ENCODE data around the gene ATF7IP.
A peak's percentile ranks its signal among the peaks of the same experiment; 100 is the strongest.
"Not testable (repeated sequence)": the region's sequence is repeated elsewhere in the genome, so short reads cannot be mapped to it uniquely, and the experiment has no call there.

ATF7IP gene, protein sequence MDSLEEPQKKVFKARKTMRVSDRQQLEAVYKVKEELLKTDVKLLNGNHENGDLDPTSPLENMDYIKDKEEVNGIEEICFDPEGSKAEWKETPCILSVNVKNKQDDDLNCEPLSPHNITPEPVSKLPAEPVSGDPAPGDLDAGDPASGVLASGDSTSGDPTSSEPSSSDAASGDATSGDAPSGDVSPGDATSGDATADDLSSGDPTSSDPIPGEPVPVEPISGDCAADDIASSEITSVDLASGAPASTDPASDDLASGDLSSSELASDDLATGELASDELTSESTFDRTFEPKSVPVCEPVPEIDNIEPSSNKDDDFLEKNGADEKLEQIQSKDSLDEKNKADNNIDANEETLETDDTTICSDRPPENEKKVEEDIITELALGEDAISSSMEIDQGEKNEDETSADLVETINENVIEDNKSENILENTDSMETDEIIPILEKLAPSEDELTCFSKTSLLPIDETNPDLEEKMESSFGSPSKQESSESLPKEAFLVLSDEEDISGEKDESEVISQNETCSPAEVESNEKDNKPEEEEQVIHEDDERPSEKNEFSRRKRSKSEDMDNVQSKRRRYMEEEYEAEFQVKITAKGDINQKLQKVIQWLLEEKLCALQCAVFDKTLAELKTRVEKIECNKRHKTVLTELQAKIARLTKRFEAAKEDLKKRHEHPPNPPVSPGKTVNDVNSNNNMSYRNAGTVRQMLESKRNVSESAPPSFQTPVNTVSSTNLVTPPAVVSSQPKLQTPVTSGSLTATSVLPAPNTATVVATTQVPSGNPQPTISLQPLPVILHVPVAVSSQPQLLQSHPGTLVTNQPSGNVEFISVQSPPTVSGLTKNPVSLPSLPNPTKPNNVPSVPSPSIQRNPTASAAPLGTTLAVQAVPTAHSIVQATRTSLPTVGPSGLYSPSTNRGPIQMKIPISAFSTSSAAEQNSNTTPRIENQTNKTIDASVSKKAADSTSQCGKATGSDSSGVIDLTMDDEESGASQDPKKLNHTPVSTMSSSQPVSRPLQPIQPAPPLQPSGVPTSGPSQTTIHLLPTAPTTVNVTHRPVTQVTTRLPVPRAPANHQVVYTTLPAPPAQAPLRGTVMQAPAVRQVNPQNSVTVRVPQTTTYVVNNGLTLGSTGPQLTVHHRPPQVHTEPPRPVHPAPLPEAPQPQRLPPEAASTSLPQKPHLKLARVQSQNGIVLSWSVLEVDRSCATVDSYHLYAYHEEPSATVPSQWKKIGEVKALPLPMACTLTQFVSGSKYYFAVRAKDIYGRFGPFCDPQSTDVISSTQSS
- 19.1 to 111 (median 42.0) reads per million in 17 experiments for total RNA-seq

- DNase-seq: peak; percentile 96 to 99 (median 98)
Measured at GRCh38 chr12:14365294-14366208, at the start of gene ATF7IP. TSS of gene ATF7IP (plus strand) at chr12:14365682. CDS start at chr12:14423916, 58,234 bp downstream.

- no peak for DNase-seq
Measured at GRCh38 chr12:14317362-14318146, 47.9 kb upstream of the ATF7IP start.

- not testable (repeated sequence) for DNase-seq
Measured at GRCh38 chr12:14319704-14320427, 45.6 kb upstream of the ATF7IP start.

GRCh38 chr12:14322403-14322802 lies 43.1 kb upstream of the ATF7IP start:
- DNase-seq: no peak

DNA sequence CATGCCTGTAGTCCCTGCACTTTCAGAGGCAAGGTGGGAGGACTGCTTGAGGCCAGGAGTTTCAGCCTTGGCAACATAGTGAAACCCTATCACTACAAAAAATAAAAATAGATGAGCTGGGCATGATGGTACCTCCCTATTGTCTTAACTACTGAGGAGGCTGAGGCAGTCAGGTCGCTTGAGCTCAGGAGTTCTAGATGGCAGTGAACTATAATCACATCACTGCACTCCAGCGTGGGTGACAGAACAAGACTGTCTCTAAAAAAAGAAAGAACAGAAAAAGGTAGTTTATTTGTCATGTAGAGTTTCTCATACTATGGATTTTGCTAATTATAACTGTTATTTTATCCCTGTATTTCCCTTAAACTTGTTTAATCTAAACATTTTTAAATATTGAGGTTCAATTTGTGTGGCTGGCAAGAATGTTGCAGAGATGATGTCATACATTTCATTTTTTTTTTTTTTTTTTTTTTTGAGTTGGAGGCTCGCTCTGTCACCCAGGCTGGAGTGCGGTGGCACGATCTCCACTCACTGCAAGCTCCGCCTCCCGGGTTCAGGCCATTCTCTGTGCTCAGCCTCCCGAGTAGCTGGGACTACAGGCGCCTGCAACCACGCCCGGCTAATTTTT lies 39.7 kb upstream of the ATF7IP start:
- DNase-seq: no peak

DNA sequence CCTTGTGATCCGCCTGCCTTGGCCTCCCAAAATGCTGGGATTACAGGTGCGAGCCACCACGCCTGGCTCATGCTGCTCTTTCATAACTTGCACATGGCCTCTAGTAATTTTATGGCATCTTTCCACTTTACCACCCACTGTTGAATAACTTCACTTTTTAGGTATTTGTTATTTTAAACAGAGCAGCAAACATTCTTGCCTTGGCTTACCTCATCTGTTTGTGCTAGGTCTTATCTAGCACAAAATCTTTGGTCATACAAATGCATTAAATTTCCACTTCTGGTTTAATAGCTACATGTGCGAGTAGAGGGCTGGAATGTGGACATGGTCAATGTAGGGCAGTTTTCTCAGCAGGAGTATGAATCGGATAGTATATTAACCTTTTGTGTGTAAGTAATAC lies 38.8 kb upstream of the ATF7IP start:
- DNase-seq: no peak

DNA sequence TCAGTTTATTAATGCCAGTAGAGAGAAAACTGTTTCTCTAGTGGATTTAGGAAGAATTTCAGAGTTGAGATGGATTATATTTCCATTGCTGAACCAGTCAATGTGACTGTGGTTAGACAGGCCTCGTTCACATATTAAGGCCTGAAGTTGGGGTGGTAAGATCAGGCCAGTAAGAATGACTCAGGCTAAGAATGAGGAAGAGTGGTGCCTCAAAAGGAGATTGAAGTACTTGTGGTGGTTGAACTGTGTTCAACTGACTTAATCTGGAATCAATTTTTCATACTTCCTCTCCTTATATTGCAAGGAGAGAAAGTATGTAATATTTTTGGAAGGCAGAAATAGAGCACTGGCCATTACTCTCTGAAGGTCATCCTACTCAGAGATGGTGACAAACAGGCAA lies 37.8 kb upstream of the ATF7IP start:
- peak; percentile 55 to 84 (median 74) for DNase-seq

DNA sequence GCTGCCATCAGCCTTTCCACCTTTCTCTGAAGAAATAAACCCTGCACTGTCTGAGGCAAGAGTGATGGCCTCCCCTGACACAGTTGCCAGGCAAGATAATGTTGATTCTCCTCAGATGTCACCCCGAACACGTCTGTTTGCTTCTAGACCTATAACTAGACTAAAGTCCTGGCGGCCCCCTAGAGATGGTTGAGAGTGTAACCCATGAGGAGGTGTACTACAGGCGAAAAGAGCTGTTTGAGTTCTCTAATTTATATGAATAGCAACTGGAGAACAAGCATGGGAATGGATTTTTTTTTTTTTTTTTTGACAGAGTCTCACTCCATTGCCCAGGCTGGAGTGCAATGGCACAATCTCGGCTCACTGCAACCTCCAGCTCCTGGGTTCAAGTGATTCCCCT lies 33.0 kb upstream of the ATF7IP start:
- no peak for DNase-seq

DNA sequence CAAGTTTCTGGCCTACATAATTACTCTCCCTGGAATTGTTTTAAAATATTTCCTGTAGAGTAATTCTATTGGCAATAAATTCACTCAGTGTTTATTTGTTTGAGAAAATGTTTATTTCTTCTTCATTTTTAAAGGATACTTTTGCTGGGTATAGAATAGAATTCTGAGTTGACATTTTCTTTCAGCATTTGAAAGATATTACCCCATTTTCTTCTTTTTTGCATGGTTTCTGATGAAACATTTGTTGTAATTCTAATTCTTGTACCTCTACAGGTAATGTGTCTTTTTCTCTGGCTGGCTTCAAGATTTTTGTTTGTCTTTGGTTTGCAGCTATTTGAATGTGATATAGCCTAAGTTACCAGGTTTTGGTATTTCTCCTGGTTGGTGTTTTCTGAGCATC lies 25.1 kb upstream of the ATF7IP start:
- no peak for DNase-seq

GRCh38 chr12:14351524-14351923 lies 14.0 kb upstream of the ATF7IP start:
- DNase-seq: not testable (repeated sequence)

GRCh38 chr12:14352066-14352465 lies 13.4 kb upstream of the ATF7IP start:
- not testable (repeated sequence) for DNase-seq

GRCh38 chr12:14354665-14355064 lies 10.8 kb upstream of the ATF7IP start:
- DNase-seq: not testable (repeated sequence)

DNA sequence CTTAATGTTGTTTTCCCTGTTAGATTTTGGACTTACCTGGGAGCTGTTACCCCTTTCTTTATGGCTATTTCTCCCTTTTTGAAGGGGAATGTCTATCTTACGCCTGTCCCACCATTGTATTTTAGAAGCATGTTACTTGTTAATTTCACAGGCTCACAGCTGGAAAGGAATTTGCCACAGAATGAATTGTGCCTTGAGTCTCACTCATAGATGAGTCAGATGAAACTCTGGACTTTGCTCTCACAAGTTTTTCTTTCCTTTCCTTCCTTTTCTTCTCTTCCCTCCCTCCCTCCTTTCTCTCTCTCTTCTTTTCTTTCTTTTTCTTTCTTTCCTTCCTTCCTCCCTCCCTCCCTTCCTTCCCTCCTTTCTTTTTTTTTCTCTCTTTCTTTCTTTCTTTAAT lies 9.3 kb upstream of the ATF7IP start:
- no peak for DNase-seq

DNA sequence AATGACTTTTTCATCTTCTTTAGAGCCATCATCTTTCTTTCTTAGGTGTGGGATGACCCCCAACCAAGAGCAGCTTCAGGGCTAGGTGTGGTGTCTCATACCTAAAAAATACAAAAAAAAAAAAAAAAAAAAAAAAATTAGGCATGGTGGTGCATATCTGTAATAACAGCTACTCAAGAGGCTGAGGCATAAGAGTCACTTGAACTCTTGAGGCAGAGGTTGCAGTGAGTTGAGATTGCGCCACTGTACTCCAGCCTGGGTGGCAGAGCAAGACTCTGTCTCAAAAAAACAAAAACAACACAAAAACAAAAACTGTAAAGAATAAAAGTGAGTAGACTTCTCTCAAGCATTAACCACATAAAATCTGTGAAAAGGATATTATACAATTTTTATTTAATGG lies 8.0 kb upstream of the ATF7IP start:
- DNase-seq: no peak

DNA sequence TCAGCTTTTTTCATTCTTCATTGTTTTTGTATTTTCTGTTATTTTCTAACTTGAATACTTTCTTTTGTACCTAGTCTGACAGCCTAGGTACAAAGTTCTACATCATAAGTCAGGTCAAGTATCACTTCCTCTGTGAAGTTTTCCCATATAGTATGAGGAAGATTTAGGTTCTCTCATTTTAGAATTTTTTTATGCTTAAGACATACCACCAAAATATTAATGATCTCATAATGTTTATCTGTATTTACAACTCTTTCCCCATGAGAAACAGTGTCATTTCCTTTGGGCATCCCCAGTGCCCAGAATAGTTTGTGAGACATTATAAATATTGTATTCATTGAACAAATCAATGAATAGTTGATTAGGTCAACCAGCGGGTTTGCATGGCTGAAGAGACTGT lies 3.1 kb upstream of the ATF7IP start:
- DNase-seq: peak in 1 of 4 experiments; percentile 19

DNA sequence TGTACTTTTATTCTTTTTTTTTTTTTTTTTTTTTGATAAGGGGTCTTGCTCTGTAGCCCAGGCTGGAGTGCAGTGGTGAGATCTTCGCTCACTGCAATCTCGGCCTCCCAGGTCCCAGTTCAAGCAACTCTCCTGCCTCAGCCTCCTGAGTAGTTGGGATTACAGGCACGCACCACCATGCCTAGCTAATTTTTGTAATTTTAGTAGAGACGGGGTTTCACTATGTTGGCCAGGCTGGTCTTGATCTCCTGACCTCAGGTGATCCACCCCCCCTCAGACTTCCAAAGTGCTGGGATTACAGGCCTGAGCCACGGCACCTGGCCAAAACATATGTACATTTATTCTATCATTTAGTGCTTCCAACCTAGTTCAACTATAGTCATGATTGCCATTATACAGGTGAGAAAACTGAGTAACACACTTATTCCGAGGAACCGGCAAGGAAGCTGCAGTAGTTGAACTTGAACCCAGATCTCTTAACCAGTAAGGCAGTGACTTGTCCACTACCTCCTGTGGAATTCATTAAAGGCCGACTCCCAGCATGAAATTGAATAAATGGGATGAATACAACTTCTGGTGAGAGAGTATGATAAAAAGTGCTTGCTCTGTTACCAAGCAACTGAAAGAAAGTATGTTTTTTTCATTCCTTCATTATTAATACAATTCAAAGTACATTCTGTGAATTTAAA lies 755 bp upstream of the ATF7IP start:
- DNase-seq: no peak

GRCh38 chr12:14366209-14367039 lies 942 bp downstream of the ATF7IP start:
- DNase-seq: peak; percentile 15 to 51 (median 36)

All from suppressor macrophage (primary cell).